Kidney (tissue), 14 donors: ENCODE data around the gene WNT1. TPM values are rescaled to one million over a fixed set of nuclear protein-coding genes. Genes with fewer than 3 reads are reported as not detected.

ENCODE experiments used
- DNase-seq, 5 donors: peaks; one replicate each; pipeline ENCODE4 v3.0.0-alpha.2; 2013 to 2020
- FAIRE-seq: peaks from 2 replicates; lab custom pipeline; 2012; peaks lifted over from hg19 to GRCh38; lab: Jason Lieb, UNC
- H3K27ac ChIP-seq, 2 donors: one replicate each; pipeline ENCODE4 v1.7.0; 2013; ENCODE audit warnings: low read depth in 2 of 2, low read length in 2 of 2, inconsistent platforms in 1 of 2
- H3K27me3 ChIP-seq: one replicate; pipeline ENCODE4 v1.7.1; 2013; ENCODE audit warnings: low read length, inconsistent platforms; ENCODE audit not compliant: control insufficient read depth, insufficient read depth
- H3K36me3 ChIP-seq, 3 donors: one replicate each; pipeline versions ENCODE4 v1.7.0 to v1.7.1; 2013; ENCODE audit warnings: low read length in 3 of 3, control low read depth in 1 of 3, inconsistent platforms in 1 of 3; ENCODE audit not compliant: insufficient read depth in 3 of 3, control insufficient read depth in 2 of 3
- H3K4me1 ChIP-seq, 3 donors: one replicate each; pipeline versions ENCODE4 v1.7.0 to v1.7.1; 2013; ENCODE audit warnings: low read length in 3 of 3, inconsistent platforms in 1 of 3, low read depth in 1 of 3; ENCODE audit not compliant: control insufficient read depth in 2 of 3, insufficient read depth in 2 of 3
- H3K4me3 ChIP-seq, 3 donors: one replicate each; pipeline versions ENCODE4 v1.7.0 to v1.8.1; 2013; ENCODE audit warnings: low read length in 3 of 3, control low read depth in 1 of 3, inconsistent platforms in 1 of 3
- H3K9ac ChIP-seq, 3 donors: one replicate each; pipeline versions ENCODE4 v1.7.0 to v1.7.1; 2013; ENCODE audit warnings: low read length in 3 of 3, control low read depth in 1 of 3, inconsistent platforms in 1 of 3
- H3K9me3 ChIP-seq, 3 donors: one replicate each; pipeline versions ENCODE4 v1.7.0 to v1.7.1; 2013; ENCODE audit warnings: low read length in 3 of 3, control low read depth in 1 of 3, inconsistent platforms in 1 of 3; ENCODE audit not compliant: control insufficient read depth in 2 of 3, insufficient read depth in 1 of 3
- CTCF ChIP-seq: IDR thresholded peaks from 3 replicates; pipeline ENCODE4 v1.5.1; 2012; ENCODE audit warnings: mild to moderate bottlenecking, moderate library complexity, borderline replicate concordance; ENCODE audit not compliant: insufficient read depth; ENCODE audit errors: extremely low read depth
- intact Hi-C: fragments of 100-400 bp; cut with DNase I; formaldehyde crosslinking; loops from one replicate; pipeline ENCODE4 v1.11.1; 2022
- polyA plus RNA-seq: library from polyadenylated mRNA; stranded (reverse); fragments of 350-450 nt; fragmentation: Illumina TruSeq; extraction: RNeasy Lipid Tissue Mini Kit (QIAGEN cat#74804); gene quantifications from one replicate; pipeline ENCODE4 v1.2.3, GENCODE V29; 2014; ENCODE audit warnings: low read depth, low replicate concordance; ENCODE audit not compliant: insufficient read depth
- total RNA-seq: library from RNA; stranded (reverse); fragmentation: NEBNext Ultra II Directional; extraction: Animal tissue kit (Norgen Biotek cat#: 25700); gene quantifications from one replicate; pipeline ENCODE4 v1.2.1, GENCODE V29; 2021
- donor health status: control.
- donor health status: control.
- donor health status: control.
- donor health status: control.
- donor health status: control.
- donor health status: DM: yes; HTN: yes; CAD: no.
- donor health status: Normal renal cell carcinoma (clear cell type).

The WNT1 gene
- total and polyA plus RNA-seq, 2 donors from 2014 or later, result not detected

- no peaks in the 10 kb centered on the region for H3K27me3 ChIP-seq
- no peaks in the 10 kb centered on the region for H3K9me3 ChIP-seq
- DNase-seq (peak in 1 of 5 donors; percentile 2), FAIRE-seq (no peak)
- H3K4me3 ChIP-seq, result no peak overlapping the region
- intact Hi-C loops, result no loop called here
- H3K9ac ChIP-seq, result no peak overlapping the region
- no peak for TF ChIP-seq CTCF
- peaks cover 0 to 5% (median 2%) of the 10 kb centered on the region in 3 donors for H3K36me3 ChIP-seq
- H3K4me1 ChIP-seq, result peaks cover 0 to 2% (median 0%) of the 10 kb centered on the region in 3 donors
- no peak overlapping the region for H3K27ac ChIP-seq
Observed at GRCh38 chr12:48947727-48948126, 30.4 kb upstream of the WNT1 start.

- Histone ChIP-seq H3K9me3 (no peaks in the 10 kb centered on the region), H3K4me1 (peaks cover 4 to 9% (median 6%) of the 10 kb centered on the region in 3 donors), H3K4me3 (no peak overlapping the region), H3K27ac (no peak overlapping the region), H3K27me3 (no peaks in the 10 kb centered on the region), H3K36me3 (peaks cover 0 to 11% (median 0%) of the 10 kb centered on the region in 3 donors), H3K9ac (no peak overlapping the region)
- FAIRE-seq (no peak), DNase-seq (no peak)
- intact Hi-C loops, result no loop called here
- no peak for TF ChIP-seq CTCF
Observed at GRCh38 chr12:48952691-48953090, 25.4 kb upstream of the WNT1 start.

GRCh38 chr12:48954061-48954460 is 24.1 kb upstream of the WNT1 start:
- intact Hi-C loops, result no loop called here
- H3K27me3 ChIP-seq, result no peaks in the 10 kb centered on the region
- H3K36me3 ChIP-seq, result peaks cover 0 to 11% (median 0%) of the 10 kb centered on the region in 3 donors
- H3K9me3 ChIP-seq, result no peaks in the 10 kb centered on the region
- H3K27ac ChIP-seq, result no peak overlapping the region
- FAIRE-seq (no peak), DNase-seq (no peak)
- H3K4me3 ChIP-seq, result no peak overlapping the region
- TF ChIP-seq CTCF, result no peak
- H3K4me1 ChIP-seq, result peaks cover 6 to 12% (median 10%) of the 10 kb centered on the region in 3 donors
- no peak overlapping the region for H3K9ac ChIP-seq

- DNase-seq, result no peak
- FAIRE-seq, result no peak
- Histone ChIP-seq H3K9me3 (no peaks in the 10 kb centered on the region), H3K36me3 (peaks cover 0 to 11% (median 0%) of the 10 kb centered on the region in 3 donors), H3K27me3 (no peaks in the 10 kb centered on the region), H3K4me3 (no peak overlapping the region), H3K27ac (no peak overlapping the region), H3K9ac (no peak overlapping the region), H3K4me1 (peaks cover 6 to 12% (median 10%) of the 10 kb centered on the region in 3 donors)
- no peak for TF ChIP-seq CTCF
- intact Hi-C loops, result no loop called here
Observed at GRCh38 chr12:48954841-48955501, 23.2 kb upstream of the WNT1 start.
